ENCODE measurements around the gene NPAS3.

Gene NPAS3

GRCh38 chr14:33126433-33126832 is 187.8 kb downstream of the NPAS3 start:
- no peak for DNase-seq (ENCODE audit: extremely low read depth, low read depth)
- H3K4me3 ChIP-seq (replicated peaks; ENCODE audit: low read depth, low read length): no peak overlapping the region
- no peak for TF ChIP-seq CTCF (IDR thresholded peaks at IDR 0.05; ENCODE audit: low read depth, low read length, missing control alignments)

GRCh38 chr14:33127531-33127930 is 188.9 kb downstream of the NPAS3 start:
- no peak overlapping the region for H3K4me3 ChIP-seq (replicated peaks; ENCODE audit: low read depth, low read length)
- no peak for DNase-seq (ENCODE audit: extremely low read depth, low read depth)
- no peak for TF ChIP-seq CTCF (IDR thresholded peaks at IDR 0.05; ENCODE audit: low read depth, low read length, missing control alignments)

DNA sequence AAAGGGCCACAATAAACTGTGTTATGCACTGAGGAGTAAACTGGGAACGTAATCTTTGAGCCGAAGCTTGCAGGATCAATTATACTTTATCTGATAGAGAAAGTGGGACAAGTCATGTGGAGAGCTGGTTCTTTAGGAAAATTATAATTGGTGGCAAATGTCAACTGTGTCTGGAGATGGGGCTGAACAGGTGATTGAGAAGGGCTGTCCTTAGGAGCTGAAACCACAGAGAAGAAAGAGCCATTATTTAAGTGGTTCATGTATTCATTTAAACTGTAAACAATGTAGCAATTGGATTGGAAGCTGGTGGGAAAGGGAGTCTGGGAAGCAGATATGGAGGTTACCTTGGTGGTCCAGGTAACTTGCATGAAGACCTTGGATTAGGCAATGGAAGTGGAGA is 193.1 kb downstream of the NPAS3 start:
- no peak for TF ChIP-seq CTCF (IDR thresholded peaks at IDR 0.05; ENCODE audit: low read depth, low read length, missing control alignments)
- no peak for DNase-seq (ENCODE audit: extremely low read depth, low read depth)
- H3K4me3 ChIP-seq (replicated peaks; ENCODE audit: low read depth, low read length): no peak overlapping the region

DNA sequence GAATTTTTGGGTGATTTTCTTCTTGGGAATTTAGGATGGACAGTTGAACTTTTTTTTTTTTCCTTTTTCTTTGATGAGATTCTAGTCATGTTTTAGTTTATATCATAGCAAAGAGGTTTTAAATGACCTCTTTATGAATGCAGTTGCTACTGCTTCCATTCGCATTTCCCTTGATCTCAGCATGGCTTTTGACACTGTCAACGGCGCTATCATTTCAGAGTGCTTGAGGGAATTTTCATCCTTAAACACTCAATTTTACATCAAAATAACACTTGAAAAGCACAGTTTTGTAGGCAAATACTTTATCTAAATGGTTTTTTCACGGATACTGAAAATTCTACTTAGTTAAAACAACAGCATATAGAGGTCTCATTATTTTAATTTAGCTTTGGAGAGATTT is 195.5 kb downstream of the NPAS3 start:
- TF ChIP-seq CTCF (IDR thresholded peaks at IDR 0.05; ENCODE audit: low read depth, low read length, missing control alignments): no peak
- no peak overlapping the region for H3K4me3 ChIP-seq (replicated peaks; ENCODE audit: low read depth, low read length)
- no peak for DNase-seq (ENCODE audit: extremely low read depth, low read depth)

GRCh38 chr14:33134975-33135374 is 196.3 kb downstream of the NPAS3 start:
- no peak for DNase-seq (ENCODE audit: extremely low read depth, low read depth)

DNA sequence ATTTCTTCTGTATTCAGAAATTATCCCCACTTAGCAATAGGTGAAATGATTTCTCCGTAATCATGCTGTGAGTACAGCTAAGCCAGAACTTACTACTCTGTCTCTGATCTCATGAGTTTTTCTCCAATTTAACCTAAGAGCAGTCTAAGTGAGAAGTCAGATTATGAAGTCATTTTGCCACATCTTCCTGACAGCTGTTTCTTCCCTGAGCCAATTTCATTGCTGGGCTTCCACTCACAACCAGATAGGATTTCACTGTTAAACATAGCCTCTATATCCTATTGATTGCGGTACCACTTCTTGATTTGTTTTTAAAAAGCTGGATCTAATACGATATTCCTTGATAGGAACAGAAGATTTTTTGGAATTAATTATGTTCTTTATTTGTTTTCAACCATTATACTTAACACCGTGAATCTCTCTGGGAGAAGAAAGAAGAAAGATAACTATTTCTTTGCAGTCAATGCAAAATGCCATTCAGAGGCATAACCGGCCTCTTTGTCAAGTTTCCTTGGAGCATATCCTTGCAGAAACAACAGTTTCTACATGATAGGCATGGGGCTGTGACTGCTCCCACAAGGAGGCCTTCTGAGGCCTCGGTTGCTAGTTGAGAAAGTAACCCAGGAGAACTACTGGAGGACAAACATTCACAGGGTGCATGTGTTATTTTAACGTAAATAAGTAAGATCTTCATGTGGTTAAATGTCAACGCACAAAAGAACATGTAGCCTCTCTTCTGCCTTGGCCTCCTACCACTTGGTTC is 212.2 kb downstream of the NPAS3 start:
- no peak for TF ChIP-seq CTCF (IDR thresholded peaks at IDR 0.05; ENCODE audit: low read depth, low read length, missing control alignments)
- no peak overlapping the region for H3K4me3 ChIP-seq (replicated peaks; ENCODE audit: low read depth, low read length)
- no peak for DNase-seq (ENCODE audit: extremely low read depth, low read depth)

More at GRCh38 chr14:33134975-33135374, 196.3 kb downstream of the NPAS3 start:
- no peak for TF ChIP-seq CTCF (IDR thresholded peaks at IDR 0.05; ENCODE audit: low read depth, low read length, missing control alignments)
- no peak overlapping the region for H3K4me3 ChIP-seq (replicated peaks; ENCODE audit: low read depth, low read length)

GRCh38 chr14:33163109-33163508 is 224.4 kb downstream of the NPAS3 start:
- TF ChIP-seq CTCF (IDR thresholded peaks at IDR 0.05; ENCODE audit: low read depth, low read length, missing control alignments): no peak
- DNase-seq (ENCODE audit: extremely low read depth, low read depth): no peak
- no peak overlapping the region for H3K4me3 ChIP-seq (replicated peaks; ENCODE audit: low read depth, low read length)
